Subcutaneous abdominal adipose tissue (tissue), 5 donors: ENCODE results near the gene CHRDL1.
"Not testable (repeated sequence)": the region's sequence is repeated elsewhere in the genome, so short reads cannot be mapped to it uniquely, and the experiment has no call there.

ENCODE experiments used
- H3K27ac ChIP-seq: one replicate; pipeline ENCODE4 v1.7.0; 2013; ENCODE audit warnings: low read depth, mild to moderate bottlenecking, inconsistent platforms, low read length, moderate library complexity
- H3K27me3 ChIP-seq, 5 donors: one replicate each; pipeline ENCODE4 v1.7.0; 2013; ENCODE audit warnings: low read length in 5 of 5, inconsistent platforms in 1 of 5; ENCODE audit not compliant: control insufficient read depth in 5 of 5, insufficient read depth in 4 of 5
- H3K36me3 ChIP-seq, 5 donors: one replicate each; pipeline ENCODE4 v1.7.0; 2013; ENCODE audit warnings: low read length in 5 of 5; ENCODE audit not compliant: control insufficient read depth in 5 of 5, insufficient read depth in 5 of 5
- H3K4me1 ChIP-seq, 5 donors: one replicate each; pipeline ENCODE4 v1.7.0; 2013; ENCODE audit warnings: low read length in 5 of 5, mild to moderate bottlenecking in 3 of 5, moderate library complexity in 1 of 5; ENCODE audit not compliant: control insufficient read depth in 5 of 5, insufficient read depth in 5 of 5
- H3K4me3 ChIP-seq, 5 donors: one replicate each; pipeline ENCODE4 v1.7.0; 2013; ENCODE audit warnings: low read length in 5 of 5, low read depth in 1 of 5
- H3K9ac ChIP-seq, 5 donors: one replicate each; pipeline ENCODE4 v1.7.0; 2013; ENCODE audit warnings: low read length in 5 of 5, mild to moderate bottlenecking in 4 of 5, moderate library complexity in 3 of 5
- H3K9me3 ChIP-seq, 5 donors: one replicate each; pipeline ENCODE4 v1.7.0; 2013; ENCODE audit warnings: low read length in 5 of 5; ENCODE audit not compliant: control insufficient read depth in 5 of 5
- donor health status: healthy.
- donor health status: healthy.
- donor health status: healthy.
- donor health status: healthy.
- donor health status: healthy.

CHRDL1 gene, protein sequence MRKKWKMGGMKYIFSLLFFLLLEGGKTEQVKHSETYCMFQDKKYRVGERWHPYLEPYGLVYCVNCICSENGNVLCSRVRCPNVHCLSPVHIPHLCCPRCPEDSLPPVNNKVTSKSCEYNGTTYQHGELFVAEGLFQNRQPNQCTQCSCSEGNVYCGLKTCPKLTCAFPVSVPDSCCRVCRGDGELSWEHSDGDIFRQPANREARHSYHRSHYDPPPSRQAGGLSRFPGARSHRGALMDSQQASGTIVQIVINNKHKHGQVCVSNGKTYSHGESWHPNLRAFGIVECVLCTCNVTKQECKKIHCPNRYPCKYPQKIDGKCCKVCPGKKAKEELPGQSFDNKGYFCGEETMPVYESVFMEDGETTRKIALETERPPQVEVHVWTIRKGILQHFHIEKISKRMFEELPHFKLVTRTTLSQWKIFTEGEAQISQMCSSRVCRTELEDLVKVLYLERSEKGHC

DNA sequence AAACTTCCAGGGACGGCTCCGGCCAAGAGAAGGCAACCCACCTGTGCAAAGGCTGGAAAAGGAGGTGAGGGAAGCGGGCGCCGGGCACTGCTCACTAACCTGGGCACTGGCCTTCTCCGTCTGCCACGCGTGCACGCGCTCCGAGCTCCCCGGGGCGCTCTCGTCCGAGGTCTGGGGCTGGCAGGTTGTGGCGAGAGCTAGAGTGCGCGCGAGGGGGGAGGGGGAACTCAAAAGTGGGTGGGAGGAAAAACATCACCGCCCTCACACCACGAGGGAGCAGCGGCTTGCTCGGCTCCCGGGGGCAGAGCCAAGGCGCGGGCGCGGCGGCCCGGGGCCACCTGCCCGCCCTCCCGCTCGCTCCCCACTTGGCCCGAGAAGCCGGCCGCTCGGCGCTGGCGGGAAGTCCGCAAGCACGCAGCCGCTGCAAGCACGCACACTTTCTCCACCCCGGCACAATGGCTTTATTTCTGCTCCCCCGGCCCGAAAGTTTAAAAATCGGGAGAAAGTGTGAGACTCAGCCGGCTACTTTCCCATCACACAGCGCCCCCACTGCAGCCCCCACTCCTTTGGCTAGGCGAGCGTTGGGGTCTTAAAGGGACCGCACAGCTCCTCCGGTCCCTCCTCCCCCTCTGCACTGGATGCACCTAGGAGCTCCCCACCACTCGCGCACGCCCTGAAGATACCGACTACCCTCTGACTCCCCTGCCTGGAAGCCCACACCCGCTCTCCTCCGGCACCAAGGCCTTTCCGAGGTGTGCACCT is at the start of gene CHRDL1:
TSS of gene CHRDL1 (minus strand) at position 173 of the 762 bp plus-strand sequence. CDS start 3,636 bp downstream, outside the sequence.
- Histone ChIP-seq H3K4me3 (peak within 1 kb of the TSS; percentile 52 to 79 (median 65)), H3K27me3 (peaks cover 0 to 35% (median 14%) of the 10 kb centered on the region in 5 donors), H3K4me1 (peaks cover 0 to 17% (median 9%) of the 10 kb centered on the region in 5 donors), H3K9me3 (no peaks in the 10 kb centered on the region), H3K9ac (peak within 1 kb of the TSS in 4 of 5 donors; percentile 13 to 67 (median 48)), H3K36me3 (no peaks in the 10 kb centered on the region), H3K27ac (peak within 1 kb of the TSS; percentile 90)

GRCh38 chrX:110836982-110837381 is 41.4 kb upstream of the CHRDL1 start:
- H3K4me3 ChIP-seq = no peak overlapping the region
- peaks cover 0 to 3% (median 0%) of the 10 kb centered on the region in 5 donors for H3K4me1 ChIP-seq
- H3K27me3 ChIP-seq = peaks cover 0 to 11% (median 3%) of the 10 kb centered on the region in 5 donors
- H3K36me3 ChIP-seq = no peaks in the 10 kb centered on the region
- no peak overlapping the region for H3K9ac ChIP-seq
- no peak overlapping the region for H3K27ac ChIP-seq
- no peaks in the 10 kb centered on the region for H3K9me3 ChIP-seq

- no peak overlapping the region for H3K4me3 ChIP-seq
- H3K27me3 ChIP-seq = peaks cover 0 to 11% (median 3%) of the 10 kb centered on the region in 5 donors
- no peaks in the 10 kb centered on the region for H3K9me3 ChIP-seq
- H3K36me3 ChIP-seq = no peaks in the 10 kb centered on the region
- H3K9ac ChIP-seq = no peak overlapping the region
- no peak overlapping the region for H3K27ac ChIP-seq
- peaks cover 0 to 3% (median 0%) of the 10 kb centered on the region in 5 donors for H3K4me1 ChIP-seq
These were observed 40.8 kb upstream of the CHRDL1 start for GRCh38 chrX:110836451-110836850.

DNA sequence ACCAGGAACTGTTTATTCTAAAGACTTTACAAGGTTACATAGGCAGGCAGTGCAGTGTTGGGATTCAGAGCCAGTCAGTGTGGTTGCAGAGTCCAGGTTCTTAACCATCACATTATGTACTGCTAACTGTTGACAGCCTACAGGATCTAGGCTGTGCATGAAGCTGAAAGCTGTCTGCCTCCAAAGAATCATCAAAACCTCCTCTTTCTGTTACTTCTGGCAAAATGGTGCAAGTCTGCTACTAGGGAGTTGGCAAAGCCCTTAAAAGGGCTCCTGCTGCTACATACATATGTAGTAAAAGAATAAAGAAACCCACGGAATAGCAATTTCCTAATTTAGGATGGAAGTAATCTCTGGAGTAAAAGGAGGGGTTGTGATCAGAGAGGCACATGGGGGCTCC is 40.4 kb upstream of the CHRDL1 start:
- no peak overlapping the region for H3K4me3 ChIP-seq
- H3K9me3 ChIP-seq = no peaks in the 10 kb centered on the region

GRCh38 chrX:110825972-110826371 is 30.4 kb upstream of the CHRDL1 start:
- Histone ChIP-seq H3K9me3 (peaks cover 0 to 9% (median 0%) of the 10 kb centered on the region in 5 donors), H3K9ac (no peak overlapping the region), H3K36me3 (no peaks in the 10 kb centered on the region), H3K4me1 (no peaks in the 10 kb centered on the region), H3K4me3 (no peak overlapping the region), H3K27ac (no peak overlapping the region), H3K27me3 (no peaks in the 10 kb centered on the region)

More for the DNA sequence above, 40.4 kb upstream of the CHRDL1 start:
- Histone ChIP-seq H3K27ac (no peak overlapping the region), H3K4me1 (peaks cover 0 to 3% (median 0%) of the 10 kb centered on the region in 5 donors), H3K27me3 (peaks cover 0 to 11% (median 3%) of the 10 kb centered on the region in 5 donors), H3K36me3 (no peaks in the 10 kb centered on the region), H3K9ac (no peak overlapping the region)

DNA sequence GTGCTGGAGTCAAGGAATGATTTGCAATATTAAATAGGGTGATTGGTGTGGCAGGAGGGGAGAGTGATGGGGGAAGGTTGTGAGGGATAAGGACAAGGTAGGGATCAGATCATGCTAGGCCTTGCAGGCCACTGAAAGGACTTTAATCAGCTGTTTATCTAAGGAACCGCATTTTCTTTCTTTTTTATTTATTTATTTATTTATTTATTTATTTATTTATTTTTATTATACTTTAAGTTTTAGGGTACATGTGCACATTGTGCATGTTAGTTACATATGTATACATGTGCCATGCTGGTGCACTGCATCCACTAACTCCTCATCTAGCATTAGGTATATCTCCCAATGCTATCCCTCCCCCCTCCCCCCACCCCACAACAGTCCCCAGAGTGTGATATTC is 20.9 kb upstream of the CHRDL1 start:
- H3K9ac ChIP-seq, H3K36me3 ChIP-seq, H3K4me1 ChIP-seq, H3K9me3 ChIP-seq, H3K4me3 ChIP-seq, H3K27ac ChIP-seq, H3K27me3 ChIP-seq: not testable (repeated sequence)

GRCh38 chrX:110806145-110806544 is 10.5 kb upstream of the CHRDL1 start:
- no peaks in the 10 kb centered on the region for H3K9me3 ChIP-seq
- H3K27me3 ChIP-seq = peaks cover 0 to 7% (median 5%) of the 10 kb centered on the region in 5 donors
- peaks cover 0 to 13% (median 4%) of the 10 kb centered on the region in 5 donors for H3K4me1 ChIP-seq
- H3K27ac ChIP-seq = no peak overlapping the region
- no peaks in the 10 kb centered on the region for H3K36me3 ChIP-seq
- no peak overlapping the region for H3K9ac ChIP-seq
- no peak overlapping the region for H3K4me3 ChIP-seq

GRCh38 chrX:110805303-110805702 is 9.7 kb upstream of the CHRDL1 start:
- Histone ChIP-seq H3K27me3 (peaks cover 0 to 7% (median 2%) of the 10 kb centered on the region in 5 donors), H3K4me3 (no peak overlapping the region), H3K4me1 (peaks cover 0 to 13% (median 4%) of the 10 kb centered on the region in 5 donors), H3K36me3 (no peaks in the 10 kb centered on the region), H3K27ac (no peak overlapping the region), H3K9me3 (no peaks in the 10 kb centered on the region), H3K9ac (no peak overlapping the region)

GRCh38 chrX:110804446-110804845 is 8.8 kb upstream of the CHRDL1 start:
- Histone ChIP-seq H3K4me1 (peaks cover 0 to 13% (median 4%) of the 10 kb centered on the region in 5 donors), H3K27me3 (peaks cover 0 to 7% (median 5%) of the 10 kb centered on the region in 5 donors), H3K4me3 (no peak overlapping the region), H3K9ac (no peak overlapping the region), H3K27ac (no peak overlapping the region), H3K36me3 (no peaks in the 10 kb centered on the region), H3K9me3 (no peaks in the 10 kb centered on the region)

- Histone ChIP-seq H3K9me3 (no peaks in the 10 kb centered on the region), H3K36me3 (no peaks in the 10 kb centered on the region), H3K27me3 (peaks cover 0 to 6% (median 5%) of the 10 kb centered on the region in 5 donors), H3K4me1 (peaks cover 0 to 13% (median 4%) of the 10 kb centered on the region in 5 donors), H3K4me3 (no peak overlapping the region), H3K27ac (no peak overlapping the region), H3K9ac (no peak overlapping the region)
These were observed 7.9 kb upstream of the CHRDL1 start for GRCh38 chrX:110803506-110803905.
